B cell (primary cell): ENCODE measurements around the gene LCN10. TPM values are rescaled to one million over a fixed set of nuclear protein-coding genes. Genes with fewer than 3 reads are reported as not detected.

ENCODE experiments used
- ATAC-seq: fragments of 200-7000 bp; cut with Tn5 transposase; one replicate; pipeline ENCODE4 v1.10.0; 2021; ENCODE audit warnings: low read depth, mild to moderate bottlenecking, moderate number of reproducible peaks, moderate library complexity
- CTCF ChIA-PET: fragments of 350-600 bp; sonication (Branson Sonifier 250); formaldehyde crosslinking; loops from one replicate; lab custom pipeline; 2021; ENCODE audit warnings: antibody characterized with exemption, inconsistent platforms; lab: Charles Lee
- POLR2A ChIA-PET: fragments of 350-600 bp; sonication (Branson Sonifier 250); formaldehyde crosslinking; loops from one replicate; lab custom pipeline; 2021; ENCODE audit warnings: antibody characterized with exemption; lab: Charles Lee
- DNase-seq: peaks from one replicate; pipeline ENCODE4 v3.0.0; 2013
- H2AFZ ChIP-seq: 2 replicates; pipeline ENCODE4 v1.6.1; 2012; ENCODE audit warnings: mild to moderate bottlenecking, low read depth, low read length; ENCODE audit not compliant: insufficient read depth, poor library complexity, severe bottlenecking
- H3K27ac ChIP-seq, 2 donors: 1 replicate in 1 of 2; 2 replicates in 1 of 2; pipeline ENCODE4 v1.5.1; 2012 to 2013; ENCODE audit warnings: low read length in 2 of 2, mild to moderate bottlenecking in 2 of 2, moderate library complexity in 1 of 2
- H3K27me3 ChIP-seq, 4 experiments: fragments of 200-600 bp in 1 of 4; sonication (generic) in 1 of 4; replicated peaks in 1 of 4; 1 replicate in 2 of 4; 2 replicates in 2 of 4; pipeline versions ENCODE4 v1.6.1 to v1.7.0; 2013 to 2016; ENCODE audit warnings: low read length in 3 of 4, mild to moderate bottlenecking in 2 of 4, mixed read lengths in 1 of 4, moderate library complexity in 1 of 4; ENCODE audit not compliant: insufficient read depth in 4 of 4, control insufficient read depth in 3 of 4; ENCODE audit errors: control extremely low read depth in 1 of 4
- H3K36me3 ChIP-seq, 2 experiments: replicated peaks in 1 of 2; 1 replicate in 1 of 2; 2 replicates in 1 of 2; pipeline versions ENCODE4 v1.6.1 to v1.7.1; 2013; ENCODE audit warnings: low read length in 1 of 2; ENCODE audit not compliant: insufficient read depth in 2 of 2, control insufficient read depth in 1 of 2; ENCODE audit errors: control extremely low read depth in 1 of 2, extremely low read depth in 1 of 2
- H3K4me1 ChIP-seq, 2 donors: fragments of 200-600 bp in 1 of 2; sonication (generic) in 1 of 2; 1 replicate in 1 of 2; 2 replicates in 1 of 2; pipeline versions ENCODE4 v1.5.1 to v1.6.1; 2013 to 2017; ENCODE audit warnings: low read length in 2 of 2; ENCODE audit not compliant: control insufficient read depth in 2 of 2, insufficient read depth in 2 of 2
- H3K4me2 ChIP-seq: replicated peaks from 2 replicates; pipeline ENCODE3; 2012; ENCODE audit warnings: mild to moderate bottlenecking, low read depth, low read length; ENCODE audit not compliant: poor library complexity, severe bottlenecking
- H3K4me3 ChIP-seq, 5 experiments: fragments of 200-600 bp in 1 of 5; sonication (generic) in 1 of 5; 1 replicate in 3 of 5; 2 replicates in 2 of 5; pipeline versions ENCODE4 v1.5.1 to v1.7.0; 2011 to 2016; ENCODE audit warnings: low read length in 4 of 5, mild to moderate bottlenecking in 4 of 5, low read depth in 2 of 5, control low read depth in 1 of 5, moderate library complexity in 1 of 5; ENCODE audit not compliant: insufficient read depth in 1 of 5; ENCODE audit errors: control extremely low read depth in 1 of 5, extremely low read depth in 1 of 5
- H3K79me2 ChIP-seq: fragments of 200-600 bp; sonication (generic); one replicate; pipeline ENCODE4 v1.6.0; 2016; ENCODE audit warnings: low read length; ENCODE audit not compliant: control insufficient read depth, insufficient read depth
- H3K9ac ChIP-seq: fragments of 200-600 bp; sonication (generic); 2 replicates; pipeline ENCODE4 v1.6.1; 2017; ENCODE audit warnings: mild to moderate bottlenecking, low read length, moderate library complexity
- H3K9me3 ChIP-seq, 3 donors: one replicate each; pipeline versions ENCODE4 v1.6.1 to v1.7.1; 2013; ENCODE audit warnings: low read length in 2 of 3; ENCODE audit not compliant: control insufficient read depth in 2 of 3, insufficient read depth in 1 of 3; ENCODE audit errors: control extremely low read depth in 1 of 3
- H4K20me1 ChIP-seq: 2 replicates; pipeline ENCODE4 v1.6.0; 2012; ENCODE audit warnings: mild to moderate bottlenecking, low read length; ENCODE audit not compliant: insufficient read depth, control insufficient read depth, poor library complexity, severe bottlenecking
- H3K27ac Mint-ChIP-seq: one replicate; pipeline ENCODE4 v1.8.0; 2021; ENCODE audit warnings: mixed read lengths
- H3K27me3 Mint-ChIP-seq: one replicate; pipeline ENCODE4 v1.8.0; 2021; ENCODE audit warnings: mixed read lengths
- H3K4me1 Mint-ChIP-seq: one replicate; pipeline ENCODE4 v1.8.0; 2021; ENCODE audit warnings: mixed read lengths
- H3K4me3 Mint-ChIP-seq: one replicate; pipeline ENCODE4 v1.8.0; 2021; ENCODE audit warnings: mixed read lengths
- H3K9me3 Mint-ChIP-seq: one replicate; pipeline ENCODE4 v1.8.0; 2022; ENCODE audit warnings: mixed read lengths; ENCODE audit not compliant: insufficient read depth
- EZH2 ChIP-seq: IDR thresholded peaks from 2 replicates; pipeline ENCODE4 v1.6.1; 2012; ENCODE audit warnings: borderline replicate concordance, low read depth, mild to moderate bottlenecking, moderate library complexity, low read length; ENCODE audit not compliant: insufficient read depth, poor library complexity, severe bottlenecking
- WGBS: methylation state at CpG from one replicate; pipeline ENCODE4 v1.1.5; 2013; ENCODE audit warnings: missing lambda C conversion rate; ENCODE audit not compliant: insufficient coverage; 5-methylcytosine and 5-hydroxymethylcytosine counted together
- intact Hi-C: fragments of 100-400 bp; cut with micrococcal nuclease; formaldehyde crosslinking; loops from one replicate; pipeline ENCODE4 v1.10.0; 2022
- polyA plus RNA-seq: library from polyadenylated mRNA; depleted of rRNA; stranded (reverse); fragments of >200 nt; gene quantifications from 2 replicates; pipeline ENCODE4 v1.2.3, GENCODE V29; 2012
- total RNA-seq, 2 donors: library from RNA; stranded (reverse); fragments of 120-200 nt in 1 of 2; gene quantifications; 1 replicate in 1 of 2; 2 replicates in 1 of 2; pipeline versions ENCODE4 v1.2.3 to v1.2.4, GENCODE V29; 2013 to 2022
- TF ChIP-seq, protein P1 (sequence below): fragments of 200-600 bp; IDR thresholded peaks from one replicate; pipeline ENCODE4 v1.8.0; 2022; ENCODE audit warnings: antibody characterized with exemption, mild to moderate bottlenecking

LCN10 gene
- total and polyA plus RNA-seq, 2 donors (not counting 1 experiment from before 2014, with no cell fraction given): 76.3 to 93.0 TPM

DNA sequence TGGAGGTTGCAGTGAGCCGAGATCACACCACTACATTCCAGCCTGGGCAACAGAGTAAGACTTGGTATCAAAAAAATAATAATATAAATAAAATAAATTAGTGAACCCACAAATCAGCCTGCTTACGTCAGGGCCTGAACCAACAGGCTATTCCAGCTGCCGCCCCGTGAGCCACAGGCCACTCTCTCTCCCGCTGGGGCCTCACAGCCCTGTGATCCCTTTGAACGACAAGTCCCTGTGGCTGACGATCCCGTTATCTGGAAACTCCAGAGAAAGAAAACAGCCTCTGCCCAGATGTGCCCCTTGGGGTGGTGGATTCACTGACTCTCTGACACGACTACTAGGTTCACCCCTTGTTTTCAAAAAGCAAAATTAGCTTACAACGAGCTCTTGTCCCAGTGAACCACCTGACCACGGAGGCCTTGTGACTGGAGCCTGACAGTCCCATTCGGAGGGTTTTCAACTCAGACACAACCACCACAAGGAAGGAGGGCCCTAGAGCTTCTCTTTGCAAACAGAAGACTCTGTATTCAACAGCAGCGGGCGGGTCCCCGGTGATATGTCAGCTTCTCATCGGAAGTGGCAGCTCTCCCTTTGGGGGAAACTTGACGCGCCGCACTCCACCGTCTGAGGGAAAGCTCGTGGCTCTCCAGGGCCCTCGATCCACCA is 34.8 kb downstream of the LCN10 start:
- Histone ChIP-seq H3K4me3 (no peak overlapping the region), H3K9me3 (peaks cover 0 to 1% (median 0%) of the 10 kb centered on the region in 3 donors), H4K20me1 (no peaks in the 10 kb centered on the region), H2AFZ (no peak overlapping the region), H3K79me2 (no peaks in the 10 kb centered on the region), H3K4me1 (peaks cover 14 to 16% of the 10 kb centered on the region in 2 donors), H3K36me3 (no peaks in the 10 kb centered on the region), H3K27ac (no peak overlapping the region), H3K4me2 (no peak overlapping the region), H3K9ac (no peak overlapping the region), H3K27me3 (peaks cover 0 to 23% (median 3%) of the 10 kb centered on the region in 4 experiments)
- Mint-ChIP-seq H3K4me1 (peaks cover 12% of the 10 kb centered on the region), H3K4me3 (no peak overlapping the region), H3K9me3 (no peaks in the 10 kb centered on the region), H3K27me3 (peaks cover 19% of the 10 kb centered on the region), H3K27ac (no peak overlapping the region)
- intact Hi-C loops: no loop called here
- POLR2A ChIA-PET: no interaction called here
- no peak for DNase-seq
- no peak for ATAC-seq
- CTCF ChIA-PET: no interaction called here
- 90% methylated on average over 21 of the region's 22 CpGs for WGBS
- TF ChIP-seq, protein P1, sequence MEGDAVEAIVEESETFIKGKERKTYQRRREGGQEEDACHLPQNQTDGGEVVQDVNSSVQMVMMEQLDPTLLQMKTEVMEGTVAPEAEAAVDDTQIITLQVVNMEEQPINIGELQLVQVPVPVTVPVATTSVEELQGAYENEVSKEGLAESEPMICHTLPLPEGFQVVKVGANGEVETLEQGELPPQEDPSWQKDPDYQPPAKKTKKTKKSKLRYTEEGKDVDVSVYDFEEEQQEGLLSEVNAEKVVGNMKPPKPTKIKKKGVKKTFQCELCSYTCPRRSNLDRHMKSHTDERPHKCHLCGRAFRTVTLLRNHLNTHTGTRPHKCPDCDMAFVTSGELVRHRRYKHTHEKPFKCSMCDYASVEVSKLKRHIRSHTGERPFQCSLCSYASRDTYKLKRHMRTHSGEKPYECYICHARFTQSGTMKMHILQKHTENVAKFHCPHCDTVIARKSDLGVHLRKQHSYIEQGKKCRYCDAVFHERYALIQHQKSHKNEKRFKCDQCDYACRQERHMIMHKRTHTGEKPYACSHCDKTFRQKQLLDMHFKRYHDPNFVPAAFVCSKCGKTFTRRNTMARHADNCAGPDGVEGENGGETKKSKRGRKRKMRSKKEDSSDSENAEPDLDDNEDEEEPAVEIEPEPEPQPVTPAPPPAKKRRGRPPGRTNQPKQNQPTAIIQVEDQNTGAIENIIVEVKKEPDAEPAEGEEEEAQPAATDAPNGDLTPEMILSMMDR: no peak
- TF ChIP-seq EZH2: no peak

DNA sequence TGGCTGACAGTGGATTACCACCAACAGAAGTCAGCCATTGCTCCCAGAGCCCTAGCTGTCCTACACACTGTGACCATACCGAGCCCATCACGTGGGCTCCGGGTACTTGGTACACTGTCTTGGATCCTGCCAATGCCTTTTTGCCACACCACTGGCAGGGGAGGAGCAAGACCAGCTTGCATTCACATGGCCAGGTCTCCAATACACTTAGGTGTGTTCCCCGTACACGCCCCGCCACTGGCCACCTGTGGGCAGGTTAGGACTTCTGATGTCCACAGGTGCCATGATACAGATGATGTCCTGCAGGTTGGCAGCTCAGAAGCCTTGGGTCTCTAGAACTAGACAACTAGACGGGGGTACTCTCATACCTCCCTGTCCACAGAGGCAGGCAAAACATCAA is 35.7 kb downstream of the LCN10 start:
- peaks cover 11 to 18% of the 10 kb centered on the region in 2 donors for H3K4me1 ChIP-seq
- H3K4me3 Mint-ChIP-seq: no peak overlapping the region
- no peak overlapping the region for H3K4me2 ChIP-seq
- DNase-seq: no peak
- intact Hi-C loops: no loop called here
- WGBS: 97% methylated on average over 6 of the region's 7 CpGs
- H3K79me2 ChIP-seq: no peaks in the 10 kb centered on the region
- no peaks in the 10 kb centered on the region for H3K36me3 ChIP-seq
- H3K27me3 Mint-ChIP-seq: peaks cover 19% of the 10 kb centered on the region
- POLR2A ChIA-PET: no interaction called here
- TF ChIP-seq EZH2: no peak
- TF ChIP-seq, protein P1: no peak
- CTCF ChIA-PET: no interaction called here
- H4K20me1 ChIP-seq: no peaks in the 10 kb centered on the region
- no peaks in the 10 kb centered on the region for H3K9me3 Mint-ChIP-seq
- H3K9me3 ChIP-seq: no peaks in the 10 kb centered on the region
- no peak overlapping the region for H3K27ac ChIP-seq
- H3K27me3 ChIP-seq: peaks cover 0 to 20% (median 3%) of the 10 kb centered on the region in 4 experiments
- H3K9ac ChIP-seq: no peak overlapping the region
- no peak overlapping the region for H3K27ac Mint-ChIP-seq
- H2AFZ ChIP-seq: no peak overlapping the region
- no peak for ATAC-seq
- H3K4me3 ChIP-seq: no peak overlapping the region
- peaks cover 18% of the 10 kb centered on the region for H3K4me1 Mint-ChIP-seq
